ENCODE data around the gene ILKAP.
A peak's percentile ranks its signal among the peaks of the same experiment; 100 is the strongest.

ILKAP gene

DNA sequence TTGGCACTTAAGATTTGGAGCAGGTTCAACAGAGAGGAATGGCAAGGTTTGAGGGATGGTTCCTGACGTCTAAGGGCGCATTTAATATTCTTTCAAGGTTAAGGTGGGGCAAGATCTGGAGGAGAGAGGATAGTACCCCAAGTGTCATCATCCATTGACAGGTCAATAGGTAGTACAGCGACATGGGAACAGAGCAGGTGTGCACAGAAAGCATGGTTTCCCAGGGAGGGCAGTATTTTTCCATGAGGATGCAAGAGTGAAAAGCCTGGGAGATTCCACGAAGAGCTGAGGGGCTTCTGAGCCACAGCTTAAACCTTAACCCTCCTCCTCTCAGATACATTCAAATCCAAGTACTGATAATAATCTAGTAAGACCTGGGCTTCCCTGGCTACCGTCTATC, 27.2 kb upstream of the ILKAP start:
- DNase-seq: no peak
- ATAC-seq (replicated peaks): no peak
- Mint-ChIP-seq H3K27ac (no peak overlapping the region), H3K9me3 (no peaks in the 10 kb centered on the region), H3K4me1 (ENCODE audit: low read depth in 2 of 2) (peaks cover 5 to 27% of the 10 kb centered on the region in 2 donors), H3K4me3 (peak overlapping the region; percentile 75 to 87), H3K36me3 (ENCODE audit: insufficient read depth) (peaks cover 10% of the 10 kb centered on the region), H3K27me3 (peaks cover 24 to 41% of the 10 kb centered on the region in 2 donors)

DNA sequence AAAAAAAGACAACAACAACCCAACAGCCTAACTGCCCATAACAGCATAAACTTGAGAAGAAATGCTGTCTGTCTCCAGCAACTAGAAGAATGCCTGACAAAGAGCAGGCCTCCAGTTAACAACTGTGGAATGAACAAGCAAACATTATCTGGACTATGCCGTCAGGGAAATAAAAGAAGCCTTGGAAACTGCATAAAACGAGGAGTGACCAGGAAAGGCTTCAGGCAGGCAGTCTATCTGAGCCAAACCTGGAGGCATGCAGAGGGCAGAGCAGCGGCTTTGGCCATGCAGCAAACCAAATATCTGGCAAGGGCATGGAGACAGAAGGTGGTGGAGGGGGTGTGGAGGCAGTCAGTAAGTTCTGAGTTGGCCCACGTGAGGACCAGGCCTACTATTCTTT, 25.2 kb upstream of the ILKAP start:
- Mint-ChIP-seq H3K4me3 (no peak overlapping the region), H3K36me3 (ENCODE audit: insufficient read depth) (peaks cover 13% of the 10 kb centered on the region), H3K9me3 (no peaks in the 10 kb centered on the region), H3K27ac (no peak overlapping the region), H3K4me1 (ENCODE audit: low read depth in 2 of 2) (peaks cover 5 to 27% of the 10 kb centered on the region in 2 donors), H3K27me3 (peaks cover 14 to 30% of the 10 kb centered on the region in 2 donors)
- no peak for DNase-seq
- no peak for ATAC-seq (replicated peaks)

DNA sequence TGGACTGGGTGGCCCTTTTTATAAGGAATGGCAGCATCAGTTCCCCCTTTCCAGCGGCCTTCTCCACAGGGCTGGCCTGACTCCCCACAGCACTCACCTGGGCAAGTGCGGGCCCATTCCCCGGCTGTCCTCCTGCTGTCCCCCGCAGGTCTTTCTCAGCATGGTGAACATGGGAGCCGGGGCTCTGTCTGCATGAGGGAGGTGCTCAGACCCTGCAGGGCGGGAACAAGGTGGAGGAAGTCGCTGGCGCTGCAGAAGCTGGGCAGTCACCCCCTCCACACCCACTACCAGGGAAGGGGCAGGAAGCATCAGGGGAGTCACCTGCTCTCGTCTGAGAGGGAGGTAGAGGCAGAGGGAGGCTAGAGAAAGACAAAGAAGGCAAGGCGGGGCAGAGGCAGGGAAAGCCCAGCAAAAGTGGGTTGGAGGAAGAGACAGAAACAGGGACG, 24.1 kb upstream of the ILKAP start:
- ATAC-seq (replicated peaks): no peak
- no peak for DNase-seq
- H3K4me3 Mint-ChIP-seq: no peak overlapping the region

DNA sequence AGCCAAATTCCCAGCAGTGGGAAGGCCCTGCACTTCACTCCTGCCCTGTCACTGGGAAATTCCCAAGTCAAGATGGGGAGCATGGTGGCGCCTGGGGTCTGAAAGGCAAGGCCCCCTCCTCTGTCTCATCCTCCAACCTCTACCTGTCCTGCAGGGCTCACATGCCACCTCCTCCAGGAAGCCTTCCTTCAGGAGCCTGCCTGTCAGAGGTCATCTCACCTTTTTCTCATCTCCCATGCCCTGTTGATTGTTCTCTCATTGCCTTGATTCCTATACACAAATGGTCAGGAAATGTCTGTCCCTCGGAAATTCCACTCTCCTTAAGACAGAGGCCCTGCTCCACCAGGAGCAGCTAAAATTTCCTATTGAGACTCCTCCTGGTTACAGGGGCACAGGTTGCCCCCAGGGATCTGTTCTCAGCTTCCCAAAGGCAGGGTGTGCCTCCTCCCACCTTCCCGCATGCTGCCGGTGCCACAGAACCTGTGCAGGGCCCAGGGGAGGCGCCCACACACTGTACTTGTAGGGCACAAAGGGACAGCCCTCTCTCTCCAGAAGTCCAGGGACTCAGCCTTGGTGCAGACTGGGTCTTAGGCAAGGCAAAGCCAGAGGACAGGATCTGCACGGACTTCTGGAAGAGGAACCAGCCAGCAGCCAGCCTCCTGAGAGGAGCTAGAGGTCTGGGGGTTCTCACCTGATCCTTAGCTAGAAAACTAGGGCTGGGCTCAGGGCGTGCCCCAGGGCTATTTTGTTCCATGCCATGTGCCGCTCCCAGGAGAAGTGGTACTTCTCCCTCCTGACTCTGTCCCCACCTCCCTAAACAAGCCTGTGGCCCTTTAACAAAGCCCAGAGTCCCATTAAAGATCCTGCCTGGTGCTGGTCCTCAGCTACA, 23.4 kb upstream of the ILKAP start:
- H3K4me3 Mint-ChIP-seq: no peak overlapping the region
- ATAC-seq (replicated peaks): no peak
- DNase-seq: no peak
- H3K27ac Mint-ChIP-seq: no peak overlapping the region
- peaks cover 7 to 22% of the 10 kb centered on the region in 2 donors for H3K27me3 Mint-ChIP-seq
- H3K4me1 Mint-ChIP-seq (ENCODE audit: low read depth in 2 of 2): peaks cover 5 to 22% of the 10 kb centered on the region in 2 donors
- H3K36me3 Mint-ChIP-seq (ENCODE audit: insufficient read depth): peaks cover 13% of the 10 kb centered on the region
- H3K9me3 Mint-ChIP-seq: no peaks in the 10 kb centered on the region

More for the DNA sequence above, 24.1 kb upstream of the ILKAP start:
- peaks cover 13% of the 10 kb centered on the region for H3K36me3 Mint-ChIP-seq (ENCODE audit: insufficient read depth)
- H3K9me3 Mint-ChIP-seq: no peaks in the 10 kb centered on the region
- no peak overlapping the region for H3K27ac Mint-ChIP-seq
- peaks cover 14 to 28% of the 10 kb centered on the region in 2 donors for H3K27me3 Mint-ChIP-seq
- H3K4me1 Mint-ChIP-seq (ENCODE audit: low read depth in 2 of 2): peaks cover 5 to 25% of the 10 kb centered on the region in 2 donors

DNA sequence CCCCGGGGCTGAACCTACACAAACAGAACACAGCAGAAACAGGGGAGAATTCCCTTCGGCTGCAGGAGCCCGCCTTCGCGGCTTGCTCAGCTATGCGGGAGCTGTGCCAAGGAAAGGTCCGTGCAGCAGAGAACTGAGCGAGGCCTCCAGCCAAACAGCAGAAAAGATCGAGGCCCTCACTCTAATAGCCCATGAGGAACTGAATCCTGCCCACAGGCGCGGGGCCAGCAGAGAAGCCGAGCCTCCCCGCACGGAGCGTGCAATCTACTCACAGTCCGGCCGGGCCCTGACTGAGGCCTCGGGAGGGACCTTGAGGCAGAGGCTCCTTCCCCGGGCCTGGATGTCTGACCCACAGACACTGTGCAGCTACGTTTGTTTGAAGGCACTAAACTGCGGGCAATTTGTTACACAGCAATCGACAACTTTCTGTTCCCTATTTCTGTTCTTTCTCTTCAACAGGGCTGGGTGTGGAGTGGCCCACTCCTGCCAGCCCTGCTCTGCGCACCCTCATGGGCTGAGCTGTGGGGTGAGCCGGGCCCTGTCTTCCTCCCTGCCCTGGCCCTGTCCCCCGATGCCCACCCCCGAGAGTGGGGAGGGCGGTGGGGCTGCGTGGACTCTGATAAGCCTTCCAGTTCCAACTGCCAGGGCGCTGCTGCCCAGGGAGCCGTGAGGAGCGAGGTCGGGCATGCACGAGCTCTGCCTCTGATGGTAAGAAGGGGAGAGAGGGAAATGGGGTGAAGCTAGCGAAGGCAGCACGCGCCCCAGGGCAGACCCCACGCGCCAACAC, 22.6 kb upstream of the ILKAP start:
- ATAC-seq (replicated peaks) (no peak), DNase-seq (no peak)
- H3K4me3 Mint-ChIP-seq: no peak overlapping the region
- H3K36me3 Mint-ChIP-seq (ENCODE audit: insufficient read depth): peaks cover 13% of the 10 kb centered on the region
- H3K27ac Mint-ChIP-seq: no peak overlapping the region
- H3K4me1 Mint-ChIP-seq (ENCODE audit: low read depth in 2 of 2): peaks cover 0 to 14% of the 10 kb centered on the region in 2 donors
- H3K9me3 Mint-ChIP-seq: no peaks in the 10 kb centered on the region
- peaks cover 6 to 16% of the 10 kb centered on the region in 2 donors for H3K27me3 Mint-ChIP-seq

DNA sequence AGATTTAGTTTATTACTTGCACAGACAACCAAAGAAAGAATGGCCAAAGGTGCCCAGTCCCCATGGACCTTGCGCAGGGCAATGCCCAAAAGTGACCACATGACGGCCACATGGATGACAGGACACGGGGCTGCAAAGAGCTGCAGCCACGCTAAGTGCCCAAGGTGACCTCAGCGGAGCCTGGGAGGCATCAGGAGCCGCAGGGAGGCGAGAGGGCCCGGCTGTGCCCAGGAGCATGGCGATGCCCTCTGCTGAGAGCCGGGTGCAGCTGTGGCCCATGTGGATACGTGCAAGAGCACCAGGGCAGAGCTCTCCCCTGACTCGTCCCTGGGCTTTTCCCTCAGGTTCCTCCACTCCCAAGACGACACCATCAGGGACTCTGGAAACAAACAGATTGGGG, 21.6 kb upstream of the ILKAP start:
- Mint-ChIP-seq H3K36me3 (ENCODE audit: insufficient read depth) (peaks cover 13% of the 10 kb centered on the region), H3K27me3 (peaks cover 6 to 10% of the 10 kb centered on the region in 2 donors), H3K4me3 (no peak overlapping the region), H3K27ac (no peak overlapping the region), H3K9me3 (no peaks in the 10 kb centered on the region), H3K4me1 (ENCODE audit: low read depth in 2 of 2) (peaks cover 0 to 6% of the 10 kb centered on the region in 2 donors)
- no peak for DNase-seq
- no peak for ATAC-seq (replicated peaks)

DNA sequence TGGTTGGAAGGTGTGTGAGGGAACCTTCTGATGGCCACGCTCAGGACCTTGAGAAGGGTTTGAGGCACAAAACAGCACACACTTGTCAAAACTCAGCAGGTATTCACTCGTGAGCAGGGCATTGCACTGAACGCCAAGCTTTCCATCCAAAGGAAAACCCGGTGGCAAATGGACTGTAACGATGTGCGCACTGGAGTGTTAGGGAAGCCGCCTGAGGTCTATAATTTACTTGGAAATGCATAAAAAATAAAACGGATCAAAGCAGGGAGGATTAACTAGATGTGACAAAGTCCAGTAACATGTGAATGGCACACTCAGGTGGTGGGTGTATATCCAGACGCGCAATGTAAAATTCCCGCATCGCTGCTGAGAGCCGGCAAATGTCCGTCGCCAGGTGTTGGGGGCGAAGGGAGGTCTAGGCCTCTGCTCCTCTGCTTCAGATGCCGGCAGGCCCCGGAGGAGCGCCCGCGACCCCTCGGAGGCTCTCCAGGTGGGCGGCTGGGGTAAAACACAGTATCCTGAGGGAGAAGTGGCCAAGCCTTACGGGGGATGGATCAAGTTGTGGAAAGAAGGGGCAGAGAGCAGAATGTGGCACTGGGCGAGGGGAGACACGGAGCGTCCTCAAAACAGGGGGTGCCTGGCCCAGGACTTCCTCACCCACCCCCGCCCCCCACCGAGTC, 21.0 kb upstream of the ILKAP start:
- H3K27ac Mint-ChIP-seq: no peak overlapping the region
- peaks cover 13% of the 10 kb centered on the region for H3K36me3 Mint-ChIP-seq (ENCODE audit: insufficient read depth)
- peaks cover 6 to 9% of the 10 kb centered on the region in 2 donors for H3K27me3 Mint-ChIP-seq
- DNase-seq (no peak), ATAC-seq (replicated peaks) (no peak)
- H3K4me1 Mint-ChIP-seq (ENCODE audit: low read depth in 2 of 2): peaks cover 0 to 6% of the 10 kb centered on the region in 2 donors
- no peaks in the 10 kb centered on the region for H3K9me3 Mint-ChIP-seq
- H3K4me3 Mint-ChIP-seq: no peak overlapping the region

DNA sequence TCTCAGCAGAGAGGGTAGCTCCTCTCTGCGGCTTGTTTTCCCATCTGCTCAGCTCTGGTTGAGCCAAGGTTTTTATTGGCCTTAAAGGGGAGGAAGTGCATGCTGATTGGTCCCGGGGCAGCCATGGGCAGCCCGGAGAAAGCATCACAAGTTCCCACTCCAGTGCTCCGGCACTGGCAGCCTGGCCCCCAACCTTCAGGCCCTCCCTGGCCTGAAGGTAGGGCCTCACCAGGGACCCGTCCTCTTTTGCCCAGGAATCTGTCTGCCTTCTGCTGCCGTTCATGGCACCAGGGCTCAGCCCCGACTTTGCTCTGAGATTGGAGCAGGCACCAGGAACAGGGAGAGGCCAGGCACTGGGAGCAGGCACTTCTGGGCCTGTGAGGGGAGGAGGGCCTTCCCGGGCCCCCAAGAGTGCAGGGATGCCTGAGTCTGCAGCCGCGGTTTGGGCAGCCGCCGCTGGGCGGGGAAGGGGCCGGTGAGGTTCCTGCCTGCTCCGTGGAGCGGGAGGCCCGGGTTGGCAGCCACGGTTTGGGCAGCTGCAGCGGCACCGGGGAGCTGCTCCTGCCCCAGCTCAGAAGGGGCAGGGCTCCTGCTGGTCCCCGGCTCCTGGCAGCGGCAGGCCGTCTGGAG, 17.5 kb upstream of the ILKAP start:
- H3K4me1 Mint-ChIP-seq (ENCODE audit: low read depth in 2 of 2): no peaks in the 10 kb centered on the region
- DNase-seq: no peak
- peak overlapping the region in 1 of 2 donors; percentile 45 for H3K4me3 Mint-ChIP-seq
- H3K9me3 Mint-ChIP-seq: no peaks in the 10 kb centered on the region
- no peak for ATAC-seq (replicated peaks)
- H3K27me3 Mint-ChIP-seq: peaks cover 12 to 19% of the 10 kb centered on the region in 2 donors
- no peak overlapping the region for H3K27ac Mint-ChIP-seq
- peaks cover 3% of the 10 kb centered on the region for H3K36me3 Mint-ChIP-seq (ENCODE audit: insufficient read depth)

DNA sequence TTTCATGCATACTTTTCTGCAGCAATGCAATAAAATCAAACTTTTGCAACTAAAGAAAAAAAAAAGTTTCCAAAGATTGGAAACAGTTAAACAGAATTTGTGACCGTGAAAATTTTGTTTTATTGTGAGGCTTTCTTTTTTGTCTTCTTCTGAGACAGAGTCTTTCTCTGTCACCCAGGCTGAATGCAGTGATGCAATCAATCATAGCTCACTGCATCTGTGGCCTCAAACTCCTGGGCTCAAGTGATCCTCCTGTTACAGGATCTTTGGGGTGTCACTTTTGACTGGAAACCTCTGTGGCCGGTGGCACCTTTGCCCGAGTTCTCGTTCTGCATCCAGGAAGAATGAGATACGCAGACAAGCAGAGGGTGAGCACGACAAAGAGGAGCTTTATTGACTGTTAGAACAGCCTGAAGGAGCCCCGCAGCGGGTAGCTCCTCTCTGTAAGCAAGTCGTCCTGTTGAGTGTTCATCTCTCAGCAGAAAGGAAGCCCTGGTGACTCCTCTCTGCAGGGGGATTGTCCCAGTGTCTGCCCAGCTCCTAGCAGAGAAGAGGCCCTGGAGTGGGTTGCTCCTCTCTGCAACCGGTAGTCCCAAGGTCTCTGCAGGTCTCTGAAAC, 16.9 kb upstream of the ILKAP start:
- peaks cover 3% of the 10 kb centered on the region for H3K36me3 Mint-ChIP-seq (ENCODE audit: insufficient read depth)
- H3K27me3 Mint-ChIP-seq: peaks cover 13 to 25% of the 10 kb centered on the region in 2 donors
- DNase-seq (no peak), ATAC-seq (replicated peaks) (no peak)
- no peaks in the 10 kb centered on the region for H3K4me1 Mint-ChIP-seq (ENCODE audit: low read depth in 2 of 2)
- no peak overlapping the region for H3K4me3 Mint-ChIP-seq
- no peaks in the 10 kb centered on the region for H3K9me3 Mint-ChIP-seq
- no peak overlapping the region for H3K27ac Mint-ChIP-seq

DNA sequence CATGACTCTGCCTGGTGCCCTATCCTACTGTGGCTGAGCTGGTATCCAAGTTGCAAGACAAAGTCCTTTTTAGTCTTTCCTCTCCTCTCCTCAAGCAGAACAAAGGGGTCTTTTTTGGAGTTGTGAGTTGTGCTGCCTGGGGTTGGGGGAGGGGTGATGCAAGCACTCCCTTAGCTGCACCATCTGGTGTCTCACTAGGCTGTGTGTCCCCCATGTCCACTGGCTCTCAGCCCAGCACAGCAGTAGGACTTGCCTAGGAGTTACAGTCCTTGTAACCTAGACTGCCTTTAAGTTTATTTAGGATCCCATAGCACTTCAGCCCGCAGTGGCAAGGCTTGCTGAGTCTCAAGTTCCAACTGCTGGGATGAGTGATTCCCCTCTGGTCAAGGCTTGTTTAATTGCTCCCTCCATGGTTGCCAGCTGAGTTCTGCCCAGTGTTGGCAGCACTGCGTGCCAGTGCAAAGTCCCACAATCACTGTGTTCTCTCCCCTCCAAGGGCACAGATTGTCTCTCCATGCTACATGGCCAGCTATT, 13.2 kb upstream of the ILKAP start:
- ATAC-seq (replicated peaks): no peak
- peaks cover 27 to 40% of the 10 kb centered on the region in 2 donors for H3K27me3 Mint-ChIP-seq

DNA sequence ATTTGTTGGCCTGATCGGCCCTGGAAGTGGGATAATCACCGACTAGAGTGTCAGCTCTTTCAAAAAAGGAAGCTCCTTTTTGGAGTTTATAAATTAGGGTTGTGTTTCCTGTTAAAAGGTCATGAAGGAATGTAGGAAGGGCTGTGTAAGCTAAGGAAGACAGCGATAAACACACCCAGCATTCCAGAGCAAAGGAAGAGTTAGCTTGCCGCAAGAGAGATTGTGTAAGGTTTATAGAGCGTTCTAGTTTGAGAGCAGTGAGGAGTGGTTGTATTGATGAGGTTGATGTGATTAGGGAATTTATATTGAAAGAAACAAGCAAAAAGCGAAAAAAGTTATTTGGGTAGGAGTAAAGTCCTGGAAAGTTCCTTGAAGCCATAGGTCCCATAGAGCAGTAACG, 3.5 kb upstream of the ILKAP start:
- H3K27me3 Mint-ChIP-seq: no peaks in the 10 kb centered on the region
- no peaks in the 10 kb centered on the region for H3K9me3 Mint-ChIP-seq
- H3K27ac Mint-ChIP-seq: no peak overlapping the region
- H3K4me3 Mint-ChIP-seq: no peak overlapping the region
- peaks cover 5% of the 10 kb centered on the region for H3K36me3 Mint-ChIP-seq (ENCODE audit: insufficient read depth)
- peaks cover 7 to 14% of the 10 kb centered on the region in 2 donors for H3K4me1 Mint-ChIP-seq (ENCODE audit: low read depth in 2 of 2)
- ATAC-seq (replicated peaks) (no peak), DNase-seq (no peak)

More for the DNA sequence above, 13.2 kb upstream of the ILKAP start:
- Mint-ChIP-seq H3K4me3 (no peak overlapping the region), H3K4me1 (ENCODE audit: low read depth in 2 of 2) (no peaks in the 10 kb centered on the region), H3K9me3 (no peaks in the 10 kb centered on the region), H3K27ac (no peak overlapping the region), H3K36me3 (ENCODE audit: insufficient read depth) (no peaks in the 10 kb centered on the region)
- no peak for DNase-seq

DNA sequence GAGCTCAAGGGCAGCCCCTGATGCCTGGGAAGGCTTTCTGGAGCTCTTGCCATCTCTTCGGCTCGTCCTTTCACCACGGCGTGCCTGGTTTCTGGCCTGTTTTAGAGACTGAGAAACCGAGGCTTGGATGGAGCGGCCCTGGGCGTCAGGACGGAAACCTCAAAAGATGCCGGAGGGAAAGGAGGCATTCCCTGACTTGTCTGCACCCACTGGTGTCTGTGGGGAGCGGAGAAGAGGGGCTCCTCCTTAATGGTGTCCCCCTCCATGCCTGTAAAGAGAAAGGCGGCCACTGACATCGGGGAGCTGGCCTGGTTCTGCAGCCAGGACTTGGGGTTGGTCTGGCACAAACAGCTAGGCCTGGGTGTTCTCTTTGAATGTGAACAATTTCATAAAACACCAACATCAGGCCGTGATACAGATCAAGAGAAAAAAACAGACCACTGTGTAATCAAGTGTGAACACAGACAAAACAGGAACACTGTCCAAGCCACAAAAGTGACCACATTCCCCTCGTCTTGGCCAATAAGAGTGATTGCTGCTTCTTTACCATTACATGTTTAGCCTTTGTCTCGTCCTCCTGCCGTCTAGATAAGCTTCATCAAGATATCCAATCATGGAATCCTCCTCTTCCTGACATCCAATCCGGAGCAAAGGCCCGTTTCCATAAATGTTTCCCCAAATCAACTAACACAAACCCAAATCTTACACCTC, 633 bp upstream of the ILKAP start:
- no peaks in the 10 kb centered on the region for H3K9me3 Mint-ChIP-seq
- H3K27ac Mint-ChIP-seq: peak overlapping the region; percentile 81 to 83
- H3K4me1 Mint-ChIP-seq (ENCODE audit: low read depth in 2 of 2): peaks cover 26 to 39% of the 10 kb centered on the region in 2 donors
- ATAC-seq (replicated peaks): no peak
- H3K36me3 Mint-ChIP-seq (ENCODE audit: insufficient read depth): peaks cover 11% of the 10 kb centered on the region
- peak overlapping the region; percentile 64 to 67 for H3K4me3 Mint-ChIP-seq
- DNase-seq: no peak
- H3K27me3 Mint-ChIP-seq: no peaks in the 10 kb centered on the region

Measured in effector memory CD8-positive, alpha-beta T cell (primary cell).